WTC11 (cell line): ENCODE measurements around the gene ESYT3. TPM values are rescaled to one million over a fixed set of nuclear protein-coding genes. Genes with fewer than 3 reads are reported as not detected.
"Not testable (repeated sequence)": the region's sequence is repeated elsewhere in the genome, so short reads cannot be mapped to it uniquely, and the experiment has no call there.

ENCODE experiments used
- ATAC-seq: fragments of 200-7000 bp; cut with Tn5 transposase; 2 replicates; pipeline ENCODE4 v1.10.0; 2021; ENCODE audit warnings: mild to moderate bottlenecking, moderate library complexity
- CTCF ChIA-PET: fragments of 300-600 bp; sonication (Branson Sonifier 250); formaldehyde crosslinking; loops from one replicate; lab custom pipeline; 2021; ENCODE audit warnings: antibody characterized with exemption; lab: Charles Lee
- POLR2A ChIA-PET: fragments of 350-600 bp; sonication (Branson Sonifier 250); formaldehyde crosslinking; loops from one replicate; lab custom pipeline; 2021; ENCODE audit warnings: antibody characterized with exemption; lab: Charles Lee
- DNase-seq: peaks from one replicate; pipeline ENCODE4 v3.0.0; 2021; ENCODE audit warnings: low spot score
- H3K27ac Mint-ChIP-seq: 2 replicates; pipeline ENCODE4 v1.8.0; 2021; ENCODE audit warnings: mixed read lengths
- H3K27me3 Mint-ChIP-seq: 2 replicates; pipeline ENCODE4 v1.8.0; 2021; ENCODE audit warnings: low read depth, mild to moderate bottlenecking, moderate library complexity, mixed read lengths
- H3K36me3 Mint-ChIP-seq: 2 replicates; pipeline ENCODE4 v1.8.0; 2021; ENCODE audit warnings: mixed read lengths
- H3K4me1 Mint-ChIP-seq: 2 replicates; pipeline ENCODE4 v1.8.0; 2022; ENCODE audit warnings: mixed read lengths
- H3K4me3 Mint-ChIP-seq: 2 replicates; pipeline ENCODE4 v1.8.0; 2021; ENCODE audit warnings: mild to moderate bottlenecking, moderate library complexity, mixed read lengths
- H3K9me3 Mint-ChIP-seq: 2 replicates; pipeline ENCODE4 v1.8.0; 2021; ENCODE audit warnings: mixed read lengths
- AR ChIP-seq: fragments of 250-450 bp; sonication (Bioruptor Pico); IDR thresholded peaks from 2 replicates; pipeline ENCODE4 v1.9.0; 2021; ENCODE audit warnings: mild to moderate bottlenecking
- ATF3 ChIP-seq: sonication (generic); formaldehyde crosslinking; conservative IDR thresholded peaks from 2 replicates; pipeline ENCODE4 v1.8.1; 2022; ENCODE audit warnings: mild to moderate bottlenecking, missing genetic modification reagents
- CTCF ChIP-seq: fragments of 200-600 bp; IDR thresholded peaks from 2 replicates; pipeline ENCODE4 v1.8.0; 2022; ENCODE audit warnings: antibody characterized with exemption
- ELF4 ChIP-seq: sonication (generic); formaldehyde crosslinking; IDR thresholded peaks from 2 replicates; pipeline ENCODE4 v1.8.1; 2022; ENCODE audit warnings: low read depth, mild to moderate bottlenecking, moderate library complexity, missing genetic modification reagents
- ESRRA ChIP-seq: sonication (generic); formaldehyde crosslinking; IDR thresholded peaks from 2 replicates; pipeline ENCODE4 v1.8.1; 2022; ENCODE audit warnings: mild to moderate bottlenecking, missing genetic modification reagents, borderline replicate concordance
- HMGA2 ChIP-seq: fragments of 250-450 bp; sonication (Bioruptor Pico); IDR thresholded peaks from 2 replicates; pipeline ENCODE4 v1.4.0; 2021; ENCODE audit warnings: mild to moderate bottlenecking, moderate library complexity
- JAZF1 ChIP-seq: fragments of 250-450 bp; sonication (Bioruptor Pico); IDR thresholded peaks from 2 replicates; pipeline ENCODE4 v1.9.0; 2021; ENCODE audit warnings: moderate library complexity, mild to moderate bottlenecking, inconsistent platforms
- MLX ChIP-seq: sonication (generic); formaldehyde crosslinking; IDR thresholded peaks from 2 replicates; pipeline ENCODE4 v1.8.1; 2023; ENCODE audit warnings: mild to moderate bottlenecking, missing genetic modification reagents, moderate library complexity
- NR3C1 ChIP-seq: sonication (generic); formaldehyde crosslinking; conservative IDR thresholded peaks from 2 replicates; pipeline ENCODE4 v1.8.1; 2023; ENCODE audit warnings: low read depth, mild to moderate bottlenecking, missing genetic modification reagents
- SMAD4 ChIP-seq: sonication (generic); formaldehyde crosslinking; IDR thresholded peaks from 2 replicates; pipeline ENCODE4 v1.8.0; 2022; ENCODE audit warnings: mild to moderate bottlenecking, missing genetic modification reagents
- USF1 ChIP-seq: sonication (generic); formaldehyde crosslinking; IDR thresholded peaks from 2 replicates; pipeline ENCODE4 v1.8.0; 2022; ENCODE audit warnings: mild to moderate bottlenecking, missing genetic modification reagents
- ZBTB43 ChIP-seq: sonication (generic); formaldehyde crosslinking; IDR thresholded peaks from 2 replicates; pipeline ENCODE4 v1.8.1; 2023; ENCODE audit warnings: mild to moderate bottlenecking, missing genetic modification reagents
- ZNF219 ChIP-seq: sonication (generic); formaldehyde crosslinking; IDR thresholded peaks from 2 replicates; pipeline ENCODE4 v1.8.0; 2023; ENCODE audit warnings: missing genetic modification reagents, mild to moderate bottlenecking, borderline replicate concordance
- ZNF263 ChIP-seq: sonication (generic); formaldehyde crosslinking; IDR thresholded peaks from 2 replicates; pipeline ENCODE4 v1.8.1; 2022; ENCODE audit warnings: low read depth, mild to moderate bottlenecking, moderate library complexity, missing genetic modification reagents
- ZNF396 ChIP-seq: fragments of 250-450 bp; sonication (Bioruptor Pico); IDR thresholded peaks from 2 replicates; pipeline ENCODE4 v1.8.0; 2021; ENCODE audit warnings: mild to moderate bottlenecking, moderate library complexity, borderline replicate concordance
- ZNF425 ChIP-seq: fragments of 250-450 bp; sonication (Bioruptor Pico); conservative IDR thresholded peaks from 2 replicates; pipeline ENCODE4 v1.9.0; 2021; ENCODE audit warnings: mild to moderate bottlenecking
- total RNA-seq: library from RNA; stranded (reverse); gene quantifications from 3 replicates; pipeline ENCODE4 v1.2.3, GENCODE V29; 2021

Gene ESYT3
- total RNA-seq, 1 experiment from 2014 or later, result 6.4 TPM

- ChIA-PET POLR2A (no interaction called here), CTCF (interaction anchor here (0.6 to 1.4 kb wide), 6 partner anchors 9 to 95 kb away, joined by 3 to 6 read pairs (median 4); no protein-coding TSS in a partner anchor)
- peaks cover 52% of the 10 kb centered on the region for H3K27me3 Mint-ChIP-seq
- H3K4me3 Mint-ChIP-seq, result no peak overlapping the region
- DNase-seq, result no peak
- peaks cover 10% of the 10 kb centered on the region for H3K36me3 Mint-ChIP-seq
- H3K4me1 Mint-ChIP-seq, result peaks cover 10% of the 10 kb centered on the region; the same call in 1 of the 2 replicates
- TF ChIP-seq ESRRA (CRISPR knock-in tag) (no peak), ELF4 (no peak), JAZF1 (CRISPR knock-in tag) (no peak), NR3C1 (CRISPR knock-in tag) (no peak), SMAD4 (CRISPR knock-in tag) (no peak), ZNF263 (CRISPR knock-in tag) (no peak), AR (CRISPR knock-in tag) (no peak), CTCF (no peak), ZNF219 (CRISPR knock-in tag) (no peak), ZNF425 (CRISPR knock-in tag) (no peak), ZBTB43 (CRISPR knock-in tag) (no peak), ATF3 (CRISPR knock-in tag) (no peak), MLX (CRISPR knock-in tag) (no peak), ZNF396 (CRISPR knock-in tag) (no peak), USF1 (no peak)
- H3K27ac Mint-ChIP-seq, result no peak overlapping the region
- H3K9me3 Mint-ChIP-seq, result peaks cover 13% of the 10 kb centered on the region
- ATAC-seq, result peak; percentile 57
Observed at GRCh38 chr3:138426211-138426610, 8.2 kb upstream of the ESYT3 start.

GRCh38 chr3:138426754-138427153 lies 7.7 kb upstream of the ESYT3 start:
- H3K27ac Mint-ChIP-seq, POLR2A ChIA-PET, H3K4me3 Mint-ChIP-seq, ATAC-seq, H3K36me3 Mint-ChIP-seq, H3K9me3 Mint-ChIP-seq, DNase-seq: not testable (repeated sequence)
- peaks cover 52% of the 10 kb centered on the region for H3K27me3 Mint-ChIP-seq
- peak; percentile 96 for TF ChIP-seq HMGA2
- peaks cover 10% of the 10 kb centered on the region; the same call in 1 of the 2 replicates for H3K4me1 Mint-ChIP-seq
- CTCF ChIA-PET, result interaction anchor here (0.6 to 1.4 kb wide), 6 partner anchors 9 to 96 kb away, joined by 3 to 6 read pairs (median 4); no protein-coding TSS in a partner anchor
